ENCODE measurements around the gene ZC3H10. TPM values are rescaled to one million over a fixed set of nuclear protein-coding genes. Genes with fewer than 3 reads are reported as not detected.
"Not testable (repeated sequence)": the region's sequence is repeated elsewhere in the genome, so short reads cannot be mapped to it uniquely, and the experiment has no call there.

The ZC3H10 gene
- total RNA-seq, 1 donor from 2014 or later, result 9.5 TPM

DNA sequence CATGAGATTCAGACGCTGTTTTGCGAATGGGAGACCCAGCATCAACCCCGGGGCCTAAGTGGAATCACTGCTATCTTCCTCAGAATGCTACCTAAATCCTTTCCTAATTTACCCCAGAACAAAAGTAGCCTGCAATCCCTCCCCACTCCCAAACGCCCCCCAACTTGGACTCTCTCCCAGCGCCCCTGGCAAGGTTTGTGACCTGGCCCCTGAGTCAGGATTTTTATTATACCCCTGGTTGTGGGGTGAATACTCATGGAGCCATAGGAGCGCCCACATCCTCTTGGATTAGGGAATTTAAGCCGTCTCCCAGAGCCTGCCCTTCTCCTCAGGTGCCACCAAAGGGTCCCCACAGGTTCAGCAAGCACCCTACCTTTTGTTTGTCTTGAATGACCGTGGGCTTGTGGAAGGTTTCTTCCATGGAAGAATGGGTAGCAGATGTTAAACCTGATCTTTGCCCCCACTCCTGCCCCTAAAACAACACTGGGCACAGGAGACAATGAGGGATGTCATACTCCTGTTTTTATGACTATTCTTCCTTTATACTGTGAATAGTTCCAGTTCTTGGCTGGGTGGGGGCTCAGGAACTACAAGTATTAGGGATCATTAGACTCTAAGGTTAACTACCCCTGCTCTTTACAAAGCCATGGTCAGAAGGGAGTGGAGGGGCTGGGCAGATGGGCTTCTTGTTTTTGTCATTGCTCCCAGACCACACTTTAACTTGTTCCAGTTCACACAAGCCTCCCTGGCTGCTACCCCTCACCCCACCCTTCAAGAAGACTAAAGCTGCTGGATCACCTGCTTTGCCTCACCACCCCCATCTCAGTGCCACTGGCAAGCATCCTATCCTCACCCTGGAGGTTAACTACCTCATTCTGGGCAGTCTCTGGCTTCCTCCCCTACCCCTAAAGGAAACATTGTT is 35.0 kb downstream of the ZC3H10 start:
- intact Hi-C loops (cut with micrococcal nuclease), result loop anchor here (1.0 to 5.0 kb wide), 10 partner anchors 7 to 336 kb away; partner anchors contain the start of genes DGKA, ORMDL2, PA2G4 and RPS26

DNA sequence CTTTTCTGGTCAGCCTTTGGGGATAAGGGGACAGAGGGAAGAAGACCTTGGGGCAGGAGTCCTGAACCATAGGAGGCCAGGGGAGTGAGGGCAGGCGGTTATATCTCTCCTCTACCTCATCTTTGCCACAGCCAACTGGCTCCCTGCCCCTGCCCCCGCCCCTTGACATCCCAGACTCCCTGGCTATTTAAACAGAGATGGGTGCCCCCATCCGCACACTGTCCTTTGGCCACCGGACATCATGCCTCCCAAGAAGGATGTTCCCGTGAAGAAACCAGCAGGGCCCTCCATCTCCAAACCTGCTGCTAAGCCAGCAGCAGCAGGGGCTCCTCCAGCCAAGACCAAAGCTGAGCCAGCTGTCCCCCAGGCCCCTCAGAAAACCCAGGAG is 35.6 kb downstream of the ZC3H10 start:
- intact Hi-C loops (cut with micrococcal nuclease), result loop anchor here (2.0 to 5.0 kb wide), 2 partner anchors 223 to 336 kb away; partner anchors contain the start of genes DGKA, ORMDL2 and SARNP

DNA sequence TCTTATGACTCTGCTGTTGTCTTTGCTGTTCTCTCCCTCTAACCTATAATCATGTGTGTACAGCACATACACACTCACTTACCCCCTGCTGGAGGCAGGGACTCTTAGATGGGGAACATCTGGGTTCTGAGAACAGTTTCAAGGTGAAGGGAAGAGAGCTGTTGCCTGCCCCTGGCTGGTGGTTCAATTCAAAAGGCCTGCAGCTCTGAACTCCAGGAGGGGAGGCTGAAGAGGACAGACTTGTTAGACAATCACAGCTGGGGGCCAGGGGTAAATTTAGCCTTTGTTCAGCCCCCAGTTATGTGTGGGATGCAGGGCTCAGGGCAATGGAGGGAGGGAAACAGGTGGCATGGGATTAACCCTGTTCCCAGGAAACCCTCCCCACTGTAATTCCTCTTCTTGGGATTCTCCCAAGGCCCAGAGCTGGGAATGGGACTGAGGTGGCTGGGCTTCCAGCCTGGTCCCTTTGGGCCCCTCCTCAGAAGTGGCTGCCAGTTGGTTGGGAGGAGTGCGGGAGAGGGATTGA is 36.2 kb downstream of the ZC3H10 start:
- intact Hi-C loops (cut with micrococcal nuclease), result loop anchor here (5.0 kb wide), 1 partner anchor 337 kb away; the partner anchor contains the start of genes ORMDL2 and SARNP

DNA sequence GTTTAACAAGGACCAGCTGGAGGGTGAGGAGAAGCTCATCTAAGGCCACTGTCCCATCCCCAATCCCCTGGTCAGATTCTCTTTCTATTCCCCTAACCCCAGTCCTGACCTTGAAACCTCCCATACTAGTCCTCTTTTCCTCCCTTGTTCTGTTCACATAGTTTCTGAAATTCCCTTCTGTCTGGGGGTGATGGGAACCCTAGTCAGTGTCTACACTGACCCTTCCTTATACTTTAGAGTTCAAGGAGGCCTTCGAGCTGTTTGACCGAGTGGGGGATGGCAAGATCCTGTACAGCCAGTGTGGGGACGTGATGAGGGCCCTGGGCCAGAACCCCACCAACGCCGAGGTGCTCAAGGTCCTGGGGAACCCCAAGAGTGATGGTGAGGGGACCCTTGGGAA is 36.8 kb downstream of the ZC3H10 start:
- intact Hi-C loops (cut with micrococcal nuclease), result loop anchor here (5.0 kb wide), 1 partner anchor 338 kb away; the partner anchor contains the start of genes ORMDL2 and SARNP

DNA sequence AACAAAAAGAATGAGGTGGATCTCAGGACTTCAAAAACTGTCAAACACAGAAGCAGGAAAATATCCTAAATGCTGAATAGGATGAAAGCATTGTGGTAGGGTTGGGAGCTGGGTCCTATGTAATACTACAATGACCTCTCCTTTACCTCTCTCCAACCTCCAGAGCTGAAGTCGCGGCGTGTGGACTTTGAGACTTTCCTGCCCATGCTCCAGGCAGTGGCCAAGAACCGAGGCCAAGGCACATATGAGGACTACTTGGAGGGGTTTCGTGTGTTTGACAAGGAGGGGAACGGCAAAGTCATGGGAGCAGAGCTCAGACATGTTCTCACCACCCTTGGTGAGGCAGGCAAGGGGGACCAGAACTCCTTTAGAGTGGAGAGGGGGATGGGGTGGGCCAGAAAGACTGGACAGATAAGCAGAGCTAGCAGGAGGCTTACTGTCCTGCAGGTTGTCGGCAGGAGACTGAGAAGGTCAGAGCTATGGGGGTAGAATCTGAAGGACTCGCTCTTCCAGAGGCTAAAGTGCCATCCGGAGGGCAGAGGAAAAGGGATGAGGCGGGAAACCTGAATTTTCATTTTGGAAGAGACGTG is 37.3 kb downstream of the ZC3H10 start:
- intact Hi-C loops (cut with micrococcal nuclease), result no loop called here

DNA sequence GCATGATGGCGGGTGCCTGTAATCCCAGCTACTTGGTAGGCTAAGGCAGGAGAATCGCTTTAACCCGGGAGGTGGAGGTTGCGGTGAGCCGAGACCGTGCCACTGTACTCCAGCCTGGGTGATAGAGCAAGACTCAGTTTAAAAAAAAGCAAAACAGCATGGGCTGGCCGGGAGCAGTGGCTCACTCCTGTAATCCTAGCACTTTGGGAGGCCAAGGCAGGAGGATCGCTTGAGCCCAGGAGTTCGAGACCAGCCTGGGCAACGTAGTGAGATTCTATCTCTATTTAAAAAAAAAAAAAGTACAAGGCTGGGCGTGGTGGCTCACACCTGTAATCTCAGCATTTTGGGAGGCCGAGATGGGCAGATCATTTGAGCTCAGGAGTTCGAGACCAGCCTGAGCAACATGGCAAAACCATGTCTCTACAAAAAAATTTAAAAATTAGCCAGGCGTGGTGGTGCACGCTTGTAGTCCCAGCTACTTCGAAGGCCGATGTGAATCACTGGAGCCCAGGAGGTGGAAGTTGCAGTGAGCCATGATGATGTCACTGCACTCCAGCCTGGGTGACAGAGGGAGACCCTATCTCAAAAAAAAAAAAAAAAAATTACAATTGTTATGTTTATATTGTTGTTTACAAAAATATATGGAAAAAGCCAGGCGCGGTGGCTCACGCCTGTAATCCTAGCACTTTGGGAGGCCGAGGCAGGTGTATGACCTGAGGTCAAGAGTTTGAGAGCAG is 38.6 kb downstream of the ZC3H10 start:
- intact Hi-C loops (cut with micrococcal nuclease), result not testable (repeated sequence)

DNA sequence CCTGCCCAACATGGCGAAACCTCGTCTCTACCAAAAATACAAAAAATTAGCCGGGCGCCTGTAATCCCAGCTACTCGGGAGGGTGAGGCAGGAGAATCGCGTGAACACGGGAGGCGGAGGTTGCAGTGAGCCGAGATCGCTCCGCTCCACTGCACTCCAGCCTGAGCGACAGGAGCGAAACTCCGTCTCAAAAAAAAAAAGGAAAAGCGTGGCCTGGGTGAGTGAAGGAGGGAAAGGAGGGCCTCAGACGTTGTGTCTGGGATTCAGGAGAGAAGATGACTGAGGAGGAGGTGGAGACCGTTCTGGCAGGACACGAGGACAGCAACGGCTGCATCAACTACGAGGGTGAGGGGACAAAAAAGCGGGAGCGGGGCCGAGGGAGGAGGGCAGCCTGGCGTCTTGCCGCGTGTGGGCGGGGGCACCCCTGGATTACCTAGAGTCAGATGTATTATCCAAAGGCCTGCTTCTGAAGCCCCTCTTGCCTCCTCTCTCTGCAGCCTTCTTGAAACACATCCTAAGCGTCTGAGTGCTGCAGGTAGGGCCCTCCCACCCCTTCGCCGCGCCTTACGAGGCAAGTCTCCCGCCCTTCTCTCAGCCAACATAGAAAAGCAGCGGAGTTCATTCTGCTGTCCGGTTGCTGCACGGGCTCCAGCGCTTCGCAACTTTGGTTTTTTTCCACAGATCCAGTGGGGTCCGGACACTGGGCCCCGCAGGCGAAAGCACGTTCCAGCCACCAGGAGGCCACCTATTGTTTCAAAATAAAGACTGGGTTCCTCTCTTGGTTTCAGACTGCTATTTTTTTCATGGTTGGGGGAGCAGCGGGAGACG is 39.3 kb downstream of the ZC3H10 start:
- intact Hi-C loops (cut with micrococcal nuclease), result loop anchor here (1.0 to 2.0 kb wide), 10 partner anchors 31 to 531 kb away; partner anchors contain the start of genes PA2G4, PTGES3, SPRYD4 and STAT2

DNA sequence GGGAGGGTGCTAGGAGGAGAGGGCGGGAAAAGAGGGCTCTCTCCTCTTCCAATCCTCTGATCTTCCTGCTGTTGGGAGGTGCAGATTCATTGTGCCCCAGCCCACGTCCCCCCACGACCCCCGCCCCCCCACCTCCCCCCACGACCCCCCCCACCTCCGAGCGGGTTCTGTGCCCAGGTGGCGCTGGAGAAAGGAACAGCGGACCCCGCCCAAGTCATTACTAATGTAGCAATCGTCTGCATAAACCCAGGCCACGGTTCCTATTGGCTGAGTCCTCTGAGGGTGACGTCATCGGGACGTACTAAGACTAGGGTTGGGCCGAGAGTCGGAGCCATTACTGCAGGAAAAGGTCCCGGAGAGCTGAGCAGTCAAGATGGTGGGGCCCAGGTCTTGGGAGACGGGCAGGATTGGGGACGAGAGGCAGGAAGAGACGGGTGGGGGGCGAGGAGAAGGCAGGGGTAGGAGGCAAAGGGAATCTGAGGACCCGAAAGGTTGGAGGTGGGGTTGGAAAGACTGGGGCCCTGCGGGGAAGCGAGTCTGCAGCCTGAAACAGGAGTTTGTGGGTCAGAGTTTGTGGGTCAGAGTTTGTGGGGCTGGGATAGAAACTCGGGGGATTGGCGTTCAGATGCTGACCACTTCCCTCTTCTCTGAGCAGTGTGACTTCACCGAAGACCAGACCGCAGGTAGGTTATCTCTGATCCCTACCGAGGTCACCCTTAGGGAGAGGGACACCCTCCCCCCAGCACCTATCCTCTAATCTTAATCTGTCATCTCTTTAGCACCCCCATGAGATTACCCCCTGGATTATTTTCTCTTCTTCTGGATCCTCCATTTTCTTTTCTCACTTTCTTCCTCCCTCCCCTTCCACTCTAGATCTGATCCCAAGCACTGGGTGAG is 40.2 kb downstream of the ZC3H10 start, which contains the start of gene MYL6:
MYL6 (plus strand) TSS at position 331 of the 897 bp plus-strand sequence; CDS start at position 374, 43 bp downstream.
- intact Hi-C loops (cut with micrococcal nuclease), result loop anchor here (1.0 to 2.0 kb wide), 10 partner anchors 30 to 530 kb away; partner anchors contain the start of genes PA2G4, PTGES3, SPRYD4 and STAT2

DNA sequence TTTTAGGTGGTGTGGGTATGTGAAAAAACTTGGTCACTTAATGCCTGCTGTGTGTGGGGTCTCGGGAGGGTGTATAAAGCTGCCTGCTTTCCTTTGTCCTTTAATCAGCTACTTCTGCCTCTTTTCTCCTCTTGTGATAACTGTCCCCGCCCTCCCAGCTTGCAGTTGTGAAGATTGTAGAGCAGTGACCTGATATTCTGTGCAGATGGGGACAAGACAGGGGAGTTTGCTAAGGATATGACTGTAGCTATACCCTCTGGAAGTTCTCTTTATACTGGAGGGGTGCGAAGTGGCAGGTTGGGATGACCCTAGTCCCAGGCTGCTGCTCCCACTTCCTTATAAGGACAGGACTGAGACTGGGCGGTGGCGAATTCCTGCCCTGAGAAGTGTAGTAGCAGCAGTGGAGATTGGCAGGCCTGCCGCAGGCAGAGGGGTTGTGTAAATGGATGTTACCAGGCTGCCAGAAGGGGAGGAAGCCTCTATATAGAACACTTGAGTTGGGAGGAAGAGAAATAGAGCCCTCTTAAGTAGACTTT is 40.9 kb downstream of the ZC3H10 start:
- intact Hi-C loops (cut with micrococcal nuclease), result loop anchor here (1.0 to 2.0 kb wide), 11 partner anchors 29 to 529 kb away; partner anchors contain the start of genes CS, PA2G4, PTGES3 and SPRYD4

DNA sequence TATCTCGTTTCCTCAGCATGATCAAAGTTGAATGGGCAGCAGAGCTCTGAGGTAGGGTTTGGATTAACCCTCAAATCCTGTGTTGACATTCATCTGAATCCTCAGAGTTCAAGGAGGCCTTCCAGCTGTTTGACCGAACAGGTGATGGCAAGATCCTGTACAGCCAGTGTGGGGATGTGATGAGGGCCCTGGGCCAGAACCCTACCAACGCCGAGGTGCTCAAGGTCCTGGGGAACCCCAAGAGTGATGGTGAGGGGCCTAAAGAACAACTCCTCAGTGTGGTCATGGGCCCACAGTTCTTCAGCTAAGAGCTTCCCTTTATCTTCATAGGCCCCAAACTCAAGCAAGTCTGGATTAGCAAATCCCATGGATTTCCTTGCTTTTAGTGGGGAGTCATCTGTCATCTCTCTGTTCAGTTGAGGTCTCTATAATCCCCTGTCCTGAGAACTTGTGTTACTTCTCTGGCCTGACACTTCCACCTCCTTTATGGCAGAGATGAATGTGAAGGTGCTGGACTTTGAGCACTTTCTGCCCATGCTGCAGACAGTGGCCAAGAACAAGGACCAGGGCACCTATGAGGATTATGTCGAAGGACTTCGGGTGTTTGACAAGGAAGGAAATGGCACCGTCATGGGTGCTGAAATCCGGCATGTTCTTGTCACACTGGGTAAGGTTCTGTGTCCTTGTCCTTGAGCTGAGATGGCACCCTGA is 41.6 kb downstream of the ZC3H10 start:
- intact Hi-C loops (cut with micrococcal nuclease), result loop anchor here (1.0 to 2.0 kb wide), 6 partner anchors 7 to 290 kb away; partner anchors contain the start of genes CS, MYL6B and TIMELESS

DNA sequence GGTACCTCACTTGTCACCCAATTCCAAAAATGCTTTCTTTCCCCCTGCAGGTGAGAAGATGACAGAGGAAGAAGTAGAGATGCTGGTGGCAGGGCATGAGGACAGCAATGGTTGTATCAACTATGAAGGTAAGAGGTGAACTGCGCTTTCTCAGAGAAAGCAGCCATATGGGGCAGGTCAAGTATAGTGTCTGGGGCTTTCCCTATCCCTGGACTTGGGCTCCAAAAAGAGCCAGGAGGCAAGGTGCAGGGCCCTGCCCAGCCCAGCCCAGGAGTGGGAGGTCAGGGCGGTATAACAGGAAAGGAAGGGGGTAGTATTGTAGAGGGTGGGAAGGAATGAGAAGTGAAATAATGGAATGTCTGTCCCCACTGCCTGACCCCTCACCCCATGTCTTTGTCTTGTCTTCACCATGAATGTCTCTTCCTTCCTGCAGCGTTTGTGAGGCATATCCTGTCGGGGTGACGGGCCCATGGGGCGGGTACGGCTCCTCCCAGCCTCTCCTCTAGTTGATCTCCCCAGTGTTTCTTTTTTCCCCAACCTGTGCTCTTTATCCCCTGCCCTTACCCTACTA is 42.2 kb downstream of the ZC3H10 start:
- intact Hi-C loops (cut with micrococcal nuclease), result loop anchor here (1.0 kb wide), 3 partner anchors 8 to 289 kb away; partner anchors contain the start of genes MYL6B and TIMELESS

DNA sequence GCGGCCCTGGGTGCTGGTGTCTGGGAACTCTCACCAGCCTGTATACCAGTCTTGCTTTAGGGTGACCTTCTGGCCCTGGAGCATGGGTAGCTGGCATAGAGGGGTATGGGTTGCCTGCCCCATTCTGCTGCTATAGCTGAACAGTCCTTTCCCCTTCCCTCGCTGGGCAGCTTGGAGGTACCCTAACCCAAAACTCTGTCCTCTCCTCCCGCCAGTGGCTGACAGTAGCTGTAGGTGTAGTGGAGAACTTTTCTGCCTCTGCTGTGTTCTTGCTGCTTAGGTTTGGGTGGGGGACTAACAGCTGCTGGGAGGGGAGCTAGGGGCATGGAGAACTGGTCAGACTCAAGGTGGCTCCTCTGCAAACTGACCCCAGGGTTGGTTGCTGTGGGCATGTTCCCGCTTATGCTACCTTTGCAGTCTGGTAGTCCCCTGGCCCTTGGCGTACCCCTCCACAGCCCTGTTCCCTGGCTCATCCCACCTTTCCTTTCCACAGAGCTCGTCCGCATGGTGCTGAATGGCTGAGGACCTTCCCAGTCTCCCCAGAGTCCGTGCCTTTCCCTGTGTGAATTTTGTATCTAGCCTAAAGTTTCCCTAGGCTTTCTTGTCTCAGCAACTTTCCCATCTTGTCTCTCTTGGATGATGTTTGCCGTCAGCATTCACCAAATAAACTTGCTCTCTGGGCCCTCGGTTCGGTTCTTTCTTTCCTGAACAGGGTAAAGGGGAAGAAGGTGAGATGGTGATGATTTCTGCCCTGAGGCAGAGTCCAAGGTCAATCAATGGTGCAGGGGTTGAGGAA is 43.0 kb downstream of the ZC3H10 start:
- intact Hi-C loops (cut with micrococcal nuclease), result loop anchor here (1.0 kb wide), 3 partner anchors 9 to 288 kb away; partner anchors contain the start of genes MYL6B and TIMELESS

DNA sequence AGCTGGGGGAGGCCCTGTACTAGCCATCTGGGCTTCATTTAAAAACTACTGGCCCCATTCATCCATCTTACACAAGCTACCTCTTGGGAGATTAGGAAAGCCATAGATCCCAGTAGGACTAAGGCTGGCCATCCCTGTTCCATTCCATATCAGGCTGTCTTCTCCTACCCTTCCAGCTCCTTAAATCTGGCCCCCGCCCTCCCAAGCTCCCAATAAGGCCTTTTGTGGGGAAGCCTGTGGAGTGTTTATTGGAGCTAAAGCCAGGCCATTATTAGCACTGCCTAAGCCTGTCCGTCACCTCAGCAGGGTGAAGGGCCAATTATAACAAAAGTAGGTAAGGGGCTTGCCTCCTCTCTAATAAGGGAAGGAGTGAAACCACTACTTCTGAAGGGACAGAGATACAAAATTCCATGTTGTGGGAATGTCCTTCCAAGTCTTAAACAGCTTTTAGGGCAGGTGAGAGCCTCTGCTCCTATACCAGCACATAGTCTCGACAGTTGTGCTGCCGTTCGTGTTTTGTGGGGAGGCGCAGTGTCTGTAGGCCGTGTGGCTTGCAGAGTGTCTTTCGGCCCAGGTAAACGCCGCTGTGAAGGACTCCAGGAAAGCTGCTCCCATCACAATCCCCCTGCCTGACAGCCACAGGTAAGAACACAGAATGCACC is 43.8 kb downstream of the ZC3H10 start:
- intact Hi-C loops (cut with micrococcal nuclease), result no loop called here

DNA sequence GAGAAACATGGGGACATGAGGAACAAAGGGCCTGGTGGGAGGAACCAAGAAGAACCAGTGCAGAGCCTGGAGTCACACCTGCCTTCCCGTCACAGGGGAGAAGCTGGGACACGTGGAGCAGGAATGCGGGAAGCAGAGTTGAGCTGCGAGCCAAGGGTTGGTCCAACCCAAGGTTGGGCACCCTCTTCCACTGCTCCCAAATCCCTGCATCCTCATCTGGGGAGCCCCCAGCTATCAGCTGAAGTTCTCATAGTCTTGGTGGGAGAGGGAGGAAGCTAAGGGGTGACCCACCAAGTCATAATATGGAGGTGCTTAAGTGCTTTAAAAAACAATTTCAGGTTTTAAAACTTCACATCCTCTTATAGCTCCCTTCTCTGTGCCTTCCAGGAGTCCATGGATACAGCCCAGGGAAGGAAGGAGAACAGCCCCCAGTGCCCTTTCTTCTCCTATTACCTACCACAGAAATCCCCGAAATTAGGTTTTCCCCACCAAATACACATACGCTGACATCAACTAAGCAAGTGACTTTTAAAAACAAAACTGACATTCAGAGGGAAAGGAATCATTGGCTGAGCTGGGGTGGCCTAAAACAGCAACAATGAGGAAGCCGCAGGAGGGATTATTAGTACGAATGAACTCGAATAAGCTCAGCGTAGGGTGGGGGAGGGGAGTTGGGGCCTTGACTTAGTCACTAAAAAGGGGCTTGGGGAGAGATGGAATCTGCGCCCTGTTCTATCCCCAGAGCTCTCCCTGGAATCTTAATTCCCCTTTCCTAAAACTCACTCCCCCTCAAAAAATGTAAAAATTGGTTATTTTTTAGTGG is 44.6 kb downstream of the ZC3H10 start:
- intact Hi-C loops (cut with micrococcal nuclease), result no loop called here
